ENCODE data around the gene MINDY2.

DNA sequence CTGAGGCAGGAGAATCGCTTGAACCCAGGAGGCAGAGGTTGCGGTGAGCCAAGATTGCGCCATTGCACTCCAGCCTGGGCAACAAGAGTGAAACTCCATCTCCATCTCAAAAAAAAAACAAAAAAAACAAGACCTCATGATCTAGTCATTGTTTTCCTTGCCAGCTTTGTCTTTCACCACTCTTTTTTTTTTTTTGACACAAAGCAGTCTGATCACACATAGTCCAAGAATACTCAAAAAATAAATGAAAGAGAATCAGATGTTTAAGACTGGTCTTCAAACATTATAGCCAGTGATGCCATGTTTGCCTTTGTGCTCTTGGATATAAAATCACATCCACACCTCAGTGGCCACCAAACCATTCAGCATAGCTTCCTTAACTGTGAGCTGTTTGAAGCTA, 15.8 kb upstream of the MINDY2 start:
- TF ChIP-seq POLR2AphosphoS5 (IDR thresholded peaks at IDR 0.05) (no peak), POLR2A (IDR thresholded peaks at IDR 0.05) (no peak)
- TF ChIP-seq, protein P1, sequence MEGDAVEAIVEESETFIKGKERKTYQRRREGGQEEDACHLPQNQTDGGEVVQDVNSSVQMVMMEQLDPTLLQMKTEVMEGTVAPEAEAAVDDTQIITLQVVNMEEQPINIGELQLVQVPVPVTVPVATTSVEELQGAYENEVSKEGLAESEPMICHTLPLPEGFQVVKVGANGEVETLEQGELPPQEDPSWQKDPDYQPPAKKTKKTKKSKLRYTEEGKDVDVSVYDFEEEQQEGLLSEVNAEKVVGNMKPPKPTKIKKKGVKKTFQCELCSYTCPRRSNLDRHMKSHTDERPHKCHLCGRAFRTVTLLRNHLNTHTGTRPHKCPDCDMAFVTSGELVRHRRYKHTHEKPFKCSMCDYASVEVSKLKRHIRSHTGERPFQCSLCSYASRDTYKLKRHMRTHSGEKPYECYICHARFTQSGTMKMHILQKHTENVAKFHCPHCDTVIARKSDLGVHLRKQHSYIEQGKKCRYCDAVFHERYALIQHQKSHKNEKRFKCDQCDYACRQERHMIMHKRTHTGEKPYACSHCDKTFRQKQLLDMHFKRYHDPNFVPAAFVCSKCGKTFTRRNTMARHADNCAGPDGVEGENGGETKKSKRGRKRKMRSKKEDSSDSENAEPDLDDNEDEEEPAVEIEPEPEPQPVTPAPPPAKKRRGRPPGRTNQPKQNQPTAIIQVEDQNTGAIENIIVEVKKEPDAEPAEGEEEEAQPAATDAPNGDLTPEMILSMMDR (IDR thresholded peaks at IDR 0.05 in 8 of 11, conservative IDR thresholded peaks at IDR 0.05 in 3 of 11) = no peak
